Stimulated activated CD4-positive, alpha-beta T cell treated with anti-CD3 and anti-CD28 coated beads, Interleukin-4, amount 100 ng/mL, for 4 hours (primary cell): Measurements from ENCODE around the gene PPP1R13B.
A peak's percentile ranks its signal among the peaks of the same experiment; 100 is the strongest.

Experiments used
- DNase-seq, 2 experiments: peaks; one replicate each; pipeline ENCODE4 v3.0.0-alpha.2; 2020

The PPP1R13B gene

GRCh38 chr14:103879570-103880347 is 32.4 kb upstream of the PPP1R13B start:
- no peak for DNase-seq

GRCh38 chr14:103879118-103879569 is 31.8 kb upstream of the PPP1R13B start:
- no peak for DNase-seq

GRCh38 chr14:103878180-103878579 is 30.8 kb upstream of the PPP1R13B start:
- no peak for DNase-seq

DNA sequence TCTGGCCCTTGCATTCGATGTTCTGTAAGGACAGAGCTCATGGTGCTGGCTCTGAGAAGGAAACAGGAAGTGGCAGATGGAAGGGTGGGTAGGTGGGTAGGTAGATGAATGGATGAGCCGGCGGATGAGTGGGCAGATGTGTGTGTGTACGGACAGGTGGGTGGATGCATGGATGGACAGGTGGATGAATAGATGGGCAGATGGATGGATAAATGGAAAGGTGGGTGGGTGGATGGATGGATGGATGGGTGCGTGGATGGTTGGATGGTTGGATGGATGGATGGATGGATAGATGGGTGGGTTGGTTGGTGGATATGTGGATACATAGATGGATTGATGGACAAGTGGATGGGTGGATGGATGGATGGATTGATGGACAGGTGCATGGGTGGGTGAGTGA is 27.6 kb upstream of the PPP1R13B start:
- DNase-seq = no peak

DNA sequence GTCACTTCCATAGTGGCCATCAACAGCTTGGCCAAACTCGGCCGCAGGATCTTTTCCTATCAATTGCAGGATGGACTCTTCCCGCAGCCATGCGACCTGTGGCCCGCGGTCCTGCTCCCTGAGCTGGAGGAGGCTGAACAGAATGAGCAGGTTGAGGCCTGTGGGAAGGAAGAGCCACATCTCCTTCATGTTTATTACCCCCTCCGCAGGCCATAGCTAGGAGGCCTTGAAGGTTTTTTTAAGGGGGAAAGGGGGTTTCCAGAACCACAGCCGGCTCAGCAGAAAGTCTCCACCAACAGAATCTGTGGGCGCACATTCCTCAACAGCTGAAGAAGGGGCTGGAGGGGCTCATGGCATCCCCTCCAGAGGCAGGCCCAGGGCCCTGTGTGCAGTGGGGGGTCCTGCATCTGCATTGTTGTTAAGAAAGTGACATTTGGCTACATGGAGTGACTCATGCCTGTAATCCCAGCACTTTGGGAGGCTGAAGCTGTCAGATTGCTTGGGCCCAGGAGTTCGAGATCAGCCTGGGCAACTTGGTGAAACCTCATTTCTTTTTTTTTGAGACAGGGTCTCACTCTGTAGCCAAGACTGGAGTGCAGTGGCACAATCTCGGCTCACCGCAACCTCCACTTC is 25.2 kb upstream of the PPP1R13B start:
- DNase-seq = peak in 1 of 2 experiments; percentile 8

DNA sequence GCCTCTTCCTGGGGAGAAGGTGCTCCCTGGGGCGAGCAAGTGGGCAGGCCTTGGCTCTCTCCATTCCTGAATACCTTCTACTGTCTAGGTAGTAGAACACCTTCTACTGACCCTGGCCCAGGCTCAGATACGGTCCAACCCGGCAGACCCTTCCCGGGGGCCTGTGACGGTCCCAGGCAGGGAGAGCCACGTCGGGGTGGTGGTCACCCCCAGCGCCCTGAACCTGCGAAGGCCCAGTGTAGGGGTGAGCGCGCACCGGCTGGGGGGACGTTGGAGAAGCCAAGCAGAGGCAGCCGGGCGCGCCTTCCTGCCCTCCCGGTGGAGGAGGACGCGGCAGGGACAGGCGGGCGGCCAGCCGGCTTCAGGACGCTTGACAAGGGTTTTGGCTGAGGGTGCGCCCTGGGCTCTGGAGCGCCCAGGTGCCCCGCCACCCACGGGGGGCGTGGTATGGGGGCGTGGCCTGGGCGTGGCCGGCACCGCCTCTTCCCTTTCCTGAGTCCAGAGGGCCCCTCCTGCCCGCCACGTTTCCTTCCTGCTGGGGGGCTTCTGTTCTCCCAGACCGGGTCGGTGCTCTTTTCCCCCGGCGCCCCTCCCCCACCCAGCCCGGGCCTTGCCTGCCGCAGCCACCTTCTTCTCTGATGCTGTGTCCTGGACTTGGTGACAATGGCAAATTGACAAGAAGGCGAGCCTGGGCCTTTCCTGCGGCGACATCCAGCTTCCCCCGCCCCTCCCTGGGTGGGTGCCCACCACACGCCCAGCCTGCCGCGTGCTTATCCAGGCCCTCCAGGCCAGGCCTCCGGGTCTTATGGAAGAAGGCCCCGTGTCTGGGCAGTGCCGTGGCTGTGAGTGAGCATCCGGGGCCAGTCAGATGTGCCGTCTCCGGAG is 24.5 kb upstream of the PPP1R13B start:
- DNase-seq = peak; percentile 67 to 77

DNA sequence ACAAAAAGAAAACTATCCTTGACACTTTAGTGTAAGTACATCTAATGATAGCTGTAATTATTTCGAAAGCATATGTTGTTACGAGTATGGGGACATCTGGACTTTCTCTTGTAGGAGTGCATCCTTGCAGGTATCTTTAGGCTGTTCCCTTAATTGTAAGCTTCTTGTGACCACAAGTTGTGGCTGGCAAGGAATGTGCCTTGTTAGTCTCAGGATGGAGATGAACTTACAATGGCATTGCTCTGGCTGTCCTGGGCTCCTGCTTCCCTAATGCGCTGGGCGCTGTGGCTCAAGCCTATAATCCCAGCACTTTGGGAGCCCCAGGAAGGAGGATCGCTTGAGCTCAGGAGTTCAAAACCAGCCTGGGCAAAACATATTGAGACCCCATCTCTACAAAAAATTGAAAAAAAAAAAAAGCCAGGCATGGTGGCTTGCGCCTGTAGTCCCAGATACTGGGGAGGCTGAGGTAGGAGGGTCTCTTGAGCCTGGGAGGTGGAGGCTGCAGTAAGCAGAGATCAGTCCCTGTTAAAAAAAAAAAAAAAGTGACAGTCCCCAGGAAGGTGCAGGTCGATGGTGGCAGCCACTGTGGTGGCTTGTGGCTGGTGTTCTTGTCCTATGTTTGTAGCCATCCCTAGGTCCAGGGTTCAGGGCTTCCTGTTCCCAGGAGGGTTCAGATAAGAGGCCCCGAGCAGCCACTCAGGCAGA is 23.7 kb upstream of the PPP1R13B start:
- no peak for DNase-seq

- DNase-seq = no peak
Observed at GRCh38 chr14:103870144-103870876, 22.9 kb upstream of the PPP1R13B start.

DNA sequence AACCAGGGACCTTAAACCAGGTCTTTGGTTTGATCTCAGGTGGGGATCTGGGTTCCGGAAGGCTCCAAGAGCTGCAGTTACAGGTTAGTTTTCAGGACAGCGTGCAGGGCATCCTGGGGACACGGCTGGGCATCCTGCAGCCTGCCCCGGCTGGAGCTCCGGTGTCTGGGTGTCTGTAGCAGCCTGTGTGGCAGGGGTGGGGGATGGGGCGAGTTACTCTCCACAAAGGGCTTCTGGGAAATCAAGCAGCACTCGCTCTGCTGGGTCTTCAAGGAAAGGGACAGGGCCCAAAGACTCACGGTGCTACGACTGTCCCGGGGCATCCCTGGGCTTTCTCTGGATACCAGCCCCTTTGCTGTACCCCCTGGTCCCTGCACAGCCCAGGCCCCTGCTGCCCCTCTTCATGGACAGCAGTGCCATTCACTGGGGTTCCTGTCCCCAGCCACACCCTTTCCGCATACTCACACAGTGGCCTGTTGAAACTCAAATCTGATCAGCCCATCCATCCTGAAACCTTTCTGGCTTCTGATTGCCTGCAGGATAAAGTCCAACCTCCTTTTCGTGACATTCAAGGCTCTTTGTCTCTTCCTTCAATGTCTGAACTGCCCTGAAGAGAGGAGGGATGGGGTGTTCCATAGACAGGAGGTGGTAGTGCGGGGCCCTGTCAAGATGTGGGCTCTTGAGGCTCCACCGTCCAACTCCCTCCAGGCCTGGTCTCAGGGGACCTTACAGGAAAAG is 22.2 kb upstream of the PPP1R13B start:
- no peak for DNase-seq

- DNase-seq = no peak
Observed at GRCh38 chr14:103868242-103868897, 21.0 kb upstream of the PPP1R13B start.

DNA sequence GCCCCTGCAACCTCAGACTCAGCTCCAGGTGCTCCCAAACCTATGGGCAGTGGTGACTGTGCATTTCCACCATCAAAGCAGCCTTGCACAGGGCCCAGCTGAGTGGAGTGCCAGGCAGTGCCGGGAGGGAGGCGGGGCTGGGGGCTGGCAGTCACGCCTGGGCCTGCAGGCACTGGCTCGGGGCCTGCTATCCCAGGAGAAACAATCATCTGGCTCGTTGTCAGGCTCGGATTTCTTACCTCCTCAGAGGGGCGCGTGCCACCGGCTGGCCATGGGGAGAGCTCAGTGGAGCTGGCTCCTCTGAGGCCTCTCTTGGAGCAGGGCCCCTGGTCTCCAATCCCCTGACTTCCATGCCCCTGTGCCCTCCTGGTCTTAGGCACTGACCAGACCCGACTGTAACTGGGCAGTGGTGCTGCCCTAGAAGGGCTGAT is 20.2 kb upstream of the PPP1R13B start:
- no peak for DNase-seq

DNA sequence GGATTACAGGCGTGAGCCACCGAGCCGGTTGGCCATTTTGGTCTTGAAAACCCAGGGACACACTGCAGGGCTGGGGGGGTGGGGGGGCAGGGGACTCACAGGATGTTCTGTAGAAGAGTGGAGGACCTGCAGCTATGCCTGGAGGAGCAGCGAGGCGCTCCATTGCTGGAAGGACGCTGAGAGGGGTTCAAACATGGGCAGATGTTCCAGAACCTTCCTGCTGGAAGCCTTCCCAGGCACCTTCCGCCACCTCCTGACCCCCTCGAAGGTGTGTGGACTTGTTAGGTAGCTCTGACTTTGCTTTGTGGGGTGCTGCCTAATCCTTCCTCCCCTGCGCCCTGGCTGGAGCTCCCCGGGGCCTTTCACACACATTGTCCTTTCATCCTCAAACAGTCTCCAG is 19.6 kb upstream of the PPP1R13B start:
- no peak for DNase-seq

DNA sequence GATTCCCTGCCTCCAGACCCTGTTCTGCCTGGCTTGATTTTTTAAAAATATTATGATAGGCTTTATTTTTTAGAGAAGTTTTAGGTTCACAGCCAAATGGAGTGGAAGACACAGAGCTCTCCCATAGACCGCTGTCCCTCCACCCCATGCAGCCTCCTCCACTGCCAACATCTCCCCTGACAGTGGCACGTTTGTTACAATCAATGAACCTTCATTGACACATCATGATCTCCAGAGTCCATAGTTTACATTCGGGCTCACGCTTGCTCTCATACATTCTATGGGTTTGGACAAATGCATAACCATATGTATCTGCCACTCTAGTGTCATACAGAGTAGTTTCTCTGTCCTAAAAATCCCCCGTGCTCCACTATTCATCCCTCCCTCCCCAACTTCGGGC is 15.9 kb upstream of the PPP1R13B start:
- no peak for DNase-seq

- DNase-seq = no peak
Observed at GRCh38 chr14:103862393-103862782, 15.0 kb upstream of the PPP1R13B start.

DNA sequence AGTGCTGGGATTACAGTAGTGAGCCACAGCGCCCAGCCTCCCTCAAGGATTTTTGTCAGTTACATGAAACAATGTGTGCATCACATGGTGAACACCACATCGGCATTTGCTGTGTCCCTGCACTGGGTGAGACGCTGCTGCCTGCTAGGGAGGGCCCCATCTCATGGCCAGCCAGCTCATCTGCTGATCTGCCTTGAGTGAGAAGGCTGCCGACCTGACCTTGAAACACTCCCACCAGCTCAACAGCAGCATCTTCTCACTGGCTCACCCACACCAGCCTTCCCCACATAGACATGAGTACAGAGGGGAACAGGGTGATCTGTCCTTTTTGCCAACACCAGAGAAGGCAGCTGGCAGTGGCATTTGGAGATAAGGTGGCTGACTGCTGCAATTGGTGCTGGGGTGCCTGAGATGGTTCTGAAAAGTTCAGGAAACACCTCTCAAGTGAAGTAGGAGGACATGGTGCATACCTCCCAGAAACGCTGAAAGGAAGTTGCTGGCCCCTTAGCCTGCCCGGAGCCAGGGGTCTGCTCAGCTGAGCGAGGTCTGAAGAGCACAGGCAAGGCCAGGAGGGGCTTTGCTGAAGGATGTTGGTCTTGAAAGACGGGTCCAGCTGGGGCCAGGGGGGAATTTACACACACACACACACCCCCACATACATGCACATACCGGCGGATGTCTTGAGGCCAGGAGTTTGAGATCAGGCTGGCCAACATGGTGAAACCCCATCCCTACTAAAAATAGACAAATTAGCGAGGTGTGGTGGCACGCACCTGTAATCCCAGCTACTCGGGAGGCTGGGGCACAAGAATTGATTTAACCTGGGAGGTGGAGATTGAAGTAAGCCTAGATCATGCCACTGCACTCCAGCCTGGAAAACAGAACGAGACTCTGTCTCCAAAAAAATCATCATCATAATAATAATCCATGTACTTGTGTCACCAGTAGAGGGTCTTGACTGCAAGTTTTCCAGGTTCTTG is 14.3 kb upstream of the PPP1R13B start:
- no peak for DNase-seq

DNA sequence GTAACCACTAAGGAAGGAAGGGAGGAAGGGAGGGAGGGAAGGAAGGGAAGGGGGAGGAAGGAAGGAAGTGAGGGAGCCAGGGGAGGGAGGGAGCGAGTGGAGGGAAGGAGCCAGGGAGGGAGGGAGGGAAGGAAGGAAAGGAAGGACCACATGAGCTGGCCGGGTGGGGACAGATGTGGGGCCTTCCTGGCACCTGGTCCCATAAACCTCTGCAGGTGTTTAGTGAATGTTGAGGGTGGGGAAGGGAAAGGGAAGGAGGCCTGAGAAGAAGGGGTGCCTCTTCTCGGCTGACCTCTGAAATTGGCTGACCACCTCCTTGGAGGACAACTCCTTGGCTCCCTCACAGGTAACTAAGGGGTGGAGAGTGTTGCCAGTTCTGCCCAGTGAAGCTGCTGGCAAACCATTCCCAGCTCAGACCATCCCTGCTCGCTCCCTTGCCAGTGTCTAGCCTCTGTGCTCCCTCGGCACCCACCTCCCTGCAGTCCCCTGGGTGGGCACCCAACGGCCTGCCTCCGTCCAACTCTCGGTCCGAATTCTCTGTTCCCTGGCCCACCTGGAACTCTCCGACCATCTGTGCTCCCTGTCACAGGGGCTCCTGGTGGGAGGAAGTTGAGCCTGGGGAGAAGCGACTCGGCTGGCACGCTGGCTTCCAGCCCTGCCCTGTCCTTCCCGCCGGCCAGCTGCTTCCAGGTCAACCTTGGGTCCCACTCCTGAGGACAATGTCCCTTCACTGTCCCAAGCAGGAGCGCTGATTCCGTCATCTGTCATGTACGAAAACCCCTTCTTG is 12.2 kb upstream of the PPP1R13B start:
- DNase-seq = no peak

DNA sequence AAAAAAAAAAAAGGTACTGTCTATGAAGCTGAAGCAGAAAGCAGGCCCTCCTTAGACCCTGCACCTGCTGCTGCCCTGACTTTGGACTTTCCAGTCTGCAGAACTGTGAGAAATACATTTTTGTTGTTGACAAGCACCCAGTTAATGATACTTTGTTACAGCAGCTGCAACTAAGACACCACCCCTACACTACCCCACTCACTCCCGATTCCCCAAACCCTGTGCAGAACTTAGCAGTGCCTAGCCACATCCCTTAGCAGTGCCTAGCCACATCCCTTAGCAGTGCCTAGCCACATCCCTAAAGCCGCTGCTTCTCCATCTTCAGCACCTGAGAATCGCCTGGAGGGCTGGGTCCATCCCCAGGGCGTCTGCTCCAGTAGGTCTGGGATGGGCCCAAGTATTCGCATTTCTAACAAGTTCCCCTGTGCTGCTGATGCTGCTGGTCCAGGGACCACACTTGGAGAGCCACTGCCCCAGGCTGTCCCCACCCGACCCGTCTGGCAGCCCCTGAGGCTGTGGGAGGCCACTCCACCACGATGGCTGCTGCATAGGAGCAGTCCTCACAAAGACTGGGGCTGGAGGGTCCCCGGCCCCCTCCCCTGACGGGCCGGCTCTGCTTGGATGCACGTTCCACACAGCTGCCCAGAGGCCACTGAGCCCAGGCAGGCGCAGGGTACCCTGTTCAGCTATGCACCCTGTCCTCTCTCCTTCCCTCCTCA is 10.8 kb upstream of the PPP1R13B start:
- DNase-seq = no peak

- no peak for DNase-seq
Observed at GRCh38 chr14:103857256-103857655, 9.9 kb upstream of the PPP1R13B start.
